Suprapubic skin (tissue), 4 donors: ENCODE results near the gene KRTAP29-1.

Source experiments
- CTCF ChIP-seq, 2 donors: fragments of 200-600 bp in 1 of 2; fragments of 450-650 bp in 1 of 2; sonication (generic) in 1 of 2; IDR thresholded peaks; one replicate each; pipeline ENCODE4 v1.5.1; 2016 to 2019; ENCODE audit warnings: antibody characterized with exemption in 2 of 2, mild to moderate bottlenecking in 1 of 2, moderate library complexity in 1 of 2
- EP300 ChIP-seq: sonication (generic); formaldehyde crosslinking; IDR thresholded peaks from one replicate; pipeline ENCODE4 v1.6.1; 2017; ENCODE audit warnings: antibody characterized with exemption
- POLR2A ChIP-seq, 2 donors: fragments of 450-650 bp; IDR thresholded peaks; one replicate each; pipeline ENCODE4 v1.6.1; 2017; ENCODE audit warnings: antibody characterized with exemption in 2 of 2, mild to moderate bottlenecking in 2 of 2, moderate library complexity in 2 of 2
- POLR2AphosphoS5 ChIP-seq, 3 donors: sonication (generic); formaldehyde crosslinking; IDR thresholded peaks; one replicate each; pipeline ENCODE4 v1.6.1; 2017; ENCODE audit warnings: antibody characterized with exemption in 3 of 3

DNA sequence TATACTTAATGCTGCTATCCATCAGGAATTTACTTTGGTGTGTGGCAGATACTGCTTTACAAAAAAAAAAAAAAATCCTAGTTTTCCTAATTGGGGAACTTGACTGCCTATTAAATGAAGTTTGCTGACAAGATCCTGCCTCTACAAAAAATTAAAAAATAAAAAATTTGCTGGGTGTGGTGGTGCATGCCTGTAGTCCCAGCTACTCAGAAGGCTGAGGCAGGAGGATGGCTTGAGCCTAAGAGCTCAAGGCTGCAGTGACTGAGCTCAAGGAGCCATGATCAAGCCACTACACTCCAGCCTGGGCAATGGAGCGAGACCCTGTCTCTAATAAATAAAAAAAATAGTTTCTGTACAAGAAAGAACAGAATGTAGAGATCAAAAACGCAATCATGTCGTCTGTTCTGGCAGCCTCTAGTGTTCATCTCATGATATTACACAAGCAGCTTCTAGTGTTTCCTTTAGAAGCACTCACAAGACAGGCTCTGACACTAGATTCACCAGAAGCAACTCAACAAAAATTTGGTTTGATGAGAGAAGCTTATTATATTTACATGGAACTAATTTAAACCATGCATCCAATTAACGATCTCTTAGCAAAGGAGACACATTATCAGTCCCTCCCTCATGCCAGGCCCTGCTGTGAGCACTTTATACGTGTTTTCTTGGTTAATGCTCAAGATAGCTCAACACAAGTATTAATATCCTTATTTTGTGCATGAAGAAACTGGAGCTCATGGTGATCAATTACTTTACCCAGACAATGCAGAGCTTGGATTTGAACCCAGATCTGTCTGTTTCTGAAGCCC is 19.6 kb upstream of the KRTAP29-1 start:
- TF ChIP-seq CTCF (IDR thresholded peaks at IDR 0.05): peak; percentile 58 to 76
- TF ChIP-seq POLR2A (IDR thresholded peaks at IDR 0.05): no peak
- TF ChIP-seq EP300: no peak
- TF ChIP-seq POLR2AphosphoS5 (IDR thresholded peaks at IDR 0.05): no peak
